Measurements from ENCODE around the gene UBE2F. TPM values are rescaled to one million over a fixed set of nuclear protein-coding genes. Genes with fewer than 3 reads are reported as not detected.

Gene UBE2F
- total RNA-seq, 2 donors from 2014 or later = 67.7 to 69.9 TPM

DNA sequence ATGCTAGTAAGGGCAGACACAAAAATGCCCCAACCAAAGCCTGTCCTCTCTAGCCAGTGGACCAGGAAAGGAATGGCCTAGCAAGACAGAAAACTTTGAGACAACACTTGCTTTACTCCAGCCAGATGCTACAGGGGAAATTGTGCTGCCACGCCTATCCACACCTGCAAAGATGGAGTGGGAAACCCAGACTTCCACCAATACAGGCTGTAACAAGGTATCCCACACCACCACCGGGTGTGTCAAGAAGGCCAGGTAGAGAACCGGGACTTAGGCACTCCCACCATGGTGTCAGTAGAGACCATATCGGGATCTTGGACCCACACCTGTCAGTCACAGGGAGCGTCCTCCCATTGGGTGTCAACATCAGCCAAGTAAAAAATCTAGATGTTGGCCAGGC lies 117.1 kb downstream of the UBE2F start:
- TF ChIP-seq POLR2A (IDR thresholded peaks at IDR 0.05) = no peak

GRCh38 chr2:238084761-238085160 lies 117.9 kb downstream of the UBE2F start:
- ATAC-seq (no peak), DNase-seq (no peak)
- H3K4me1 ChIP-seq = peaks cover 9% of the 10 kb centered on the region
- H3K27ac ChIP-seq = no peak overlapping the region
- H3K4me3 ChIP-seq = no peak overlapping the region
- no peaks in the 10 kb centered on the region for H3K27me3 ChIP-seq
- 87 to 90% methylated on average over 7 of the region's 7 CpGs for WGBS, 2 donors
- intact Hi-C loops (cut with DNase I) = no loop called here
- H3K9me3 ChIP-seq = no peaks in the 10 kb centered on the region
- TF ChIP-seq CTCF (IDR thresholded peaks at IDR 0.05) = no peak
- TF ChIP-seq POLR2A (IDR thresholded peaks at IDR 0.05) = no peak
- peaks cover 0 to 22% of the 10 kb centered on the region in 2 donors for H3K36me3 ChIP-seq (replicated peaks in 1 of 2; ENCODE audit: insufficient read depth in 1 of 2, low read depth in 2 of 2)

More for the DNA sequence above, 117.1 kb downstream of the UBE2F start:
- 79 to 98% methylated on average over 5 of the region's 5 CpGs for WGBS, 2 donors
- Histone ChIP-seq H3K27me3 (no peaks in the 10 kb centered on the region), H3K9me3 (no peaks in the 10 kb centered on the region), H3K4me3 (no peak overlapping the region), H3K4me1 (peaks cover 14% of the 10 kb centered on the region), H3K36me3 (replicated peaks in 1 of 2; ENCODE audit: insufficient read depth in 1 of 2, low read depth in 2 of 2) (peaks cover 0 to 22% of the 10 kb centered on the region in 2 donors), H3K27ac (no peak overlapping the region)
- ATAC-seq (no peak), DNase-seq (no peak)
- intact Hi-C loops (cut with DNase I) = no loop called here

- H3K9me3 ChIP-seq = no peaks in the 10 kb centered on the region
- H3K4me3 ChIP-seq = no peak overlapping the region
- H3K27me3 ChIP-seq = no peaks in the 10 kb centered on the region
- ATAC-seq (no peak), DNase-seq (no peak)
- TF ChIP-seq POLR2A (IDR thresholded peaks at IDR 0.05) (no peak), CTCF (IDR thresholded peaks at IDR 0.05) (no peak)
- WGBS, 2 donors = 95 to 97% methylated on average over 3 of the region's 3 CpGs
- H3K4me1 ChIP-seq = peaks cover 1% of the 10 kb centered on the region
- peaks cover 0 to 22% of the 10 kb centered on the region in 2 donors for H3K36me3 ChIP-seq (replicated peaks in 1 of 2; ENCODE audit: insufficient read depth in 1 of 2, low read depth in 2 of 2)
- intact Hi-C loops (cut with DNase I) = no loop called here
- H3K27ac ChIP-seq = no peak overlapping the region
These were observed 119.1 kb downstream of the UBE2F start for GRCh38 chr2:238085899-238086298.

DNA sequence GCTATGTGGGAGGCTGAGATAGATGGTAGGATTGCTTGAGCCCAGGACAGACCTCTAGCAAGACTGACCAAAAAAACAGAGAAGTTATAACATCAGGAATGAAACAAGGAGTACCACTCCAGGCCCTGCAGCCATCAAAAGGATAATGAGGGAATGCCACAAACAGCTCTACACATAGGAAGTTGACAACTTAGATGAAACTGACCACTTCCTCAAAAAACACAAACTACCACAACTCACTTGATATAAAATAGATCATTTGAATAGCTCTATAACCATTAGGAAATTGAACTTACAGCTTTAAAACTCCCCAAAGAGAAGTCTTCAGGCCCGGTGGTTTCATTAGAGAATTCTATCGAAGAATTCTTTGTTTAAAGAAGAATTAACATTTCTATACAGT lies 120.4 kb downstream of the UBE2F start:
- ATAC-seq = no peak

GRCh38 chr2:238090887-238091286 lies 124.1 kb downstream of the UBE2F start:
- Histone ChIP-seq H3K9me3 (no peaks in the 10 kb centered on the region), H3K4me3 (no peak overlapping the region), H3K36me3 (replicated peaks in 1 of 2; ENCODE audit: insufficient read depth in 1 of 2, low read depth in 2 of 2) (no peaks in the 10 kb centered on the region), H3K4me1 (peaks cover 3% of the 10 kb centered on the region), H3K27me3 (no peaks in the 10 kb centered on the region), H3K27ac (no peak overlapping the region)
- ATAC-seq (no peak), DNase-seq (no peak)
- TF ChIP-seq POLR2A (IDR thresholded peaks at IDR 0.05) (no peak), CTCF (IDR thresholded peaks at IDR 0.05) (no peak)
- WGBS, 2 donors = 89 to 90% methylated on average over 4 of the region's 4 CpGs
- intact Hi-C loops (cut with DNase I) = no loop called here

More for the DNA sequence above, 120.4 kb downstream of the UBE2F start:
- TF ChIP-seq POLR2A (IDR thresholded peaks at IDR 0.05) = no peak
- TF ChIP-seq CTCF (IDR thresholded peaks at IDR 0.05) = no peak
- no peaks in the 10 kb centered on the region for H3K4me1 ChIP-seq
- H3K27me3 ChIP-seq = no peaks in the 10 kb centered on the region
- intact Hi-C loops (cut with DNase I) = no loop called here
- 79 to 97% methylated on average over 2 of the region's 2 CpGs for WGBS, 2 donors
- DNase-seq = no peak
- H3K4me3 ChIP-seq = no peak overlapping the region
- H3K36me3 ChIP-seq (replicated peaks in 1 of 2; ENCODE audit: insufficient read depth in 1 of 2, low read depth in 2 of 2) = peaks cover 0 to 14% of the 10 kb centered on the region in 2 donors
- H3K9me3 ChIP-seq = no peaks in the 10 kb centered on the region
- no peak overlapping the region for H3K27ac ChIP-seq
